ENCODE data around the gene KCNN1. TPM values are rescaled to one million over a fixed set of nuclear protein-coding genes. Genes with fewer than 3 reads are reported as not detected.

Gene KCNN1
- total RNA-seq, 1 experiment from 2014 or later: 0.61 TPM

- H3K9me3 ChIP-seq (ENCODE audit: control insufficient read depth in 1 of 2, insufficient read depth in 1 of 2, low read depth in 1 of 2, low read length in 2 of 2): no peaks in the 10 kb centered on the region
- intact Hi-C loops (cut with micrococcal nuclease): no loop called here
- no peaks in the 10 kb centered on the region for H3K79me2 ChIP-seq (ENCODE audit: insufficient read depth, low read length)
- no peaks in the 10 kb centered on the region for H4K20me1 ChIP-seq (ENCODE audit: insufficient read depth)
- H3K4me1 ChIP-seq (ENCODE audit: control insufficient read depth in 1 of 2, insufficient read depth in 2 of 2, low read length in 2 of 2): no peaks in the 10 kb centered on the region
- DNase-seq (ENCODE audit: low read depth, low spot score) (no peak), ATAC-seq (no peak)
- no peaks in the 10 kb centered on the region for H3K27me3 ChIP-seq (ENCODE audit: insufficient read depth, low read length)
- ChIA-PET POLR2A (no interaction called here), RAD21 (ENCODE audit: low non-redundant PET in 1 of 2, low total read pairs in 2 of 2, uncharacterized antibody in 2 of 2, unreplicated experiment in 2 of 2) (no interaction called here), CTCF (interaction anchor here (1.8 kb wide), 1 partner anchor 39 kb away, joined by 3 read pairs; no protein-coding TSS in a partner anchor)
- H3K36me3 ChIP-seq (ENCODE audit: control insufficient read depth in 1 of 2, insufficient read depth in 2 of 2, low read length in 2 of 2): no peaks in the 10 kb centered on the region
- H3K27ac ChIP-seq (ENCODE audit: low read depth, low read length): no peak overlapping the region
- H2AFZ ChIP-seq (ENCODE audit: low read depth, low read length, poor library complexity, severe bottlenecking): no peak overlapping the region
- no peaks in the 10 kb centered on the region for H3K9me2 ChIP-seq (ENCODE audit: insufficient read depth)
- H3K9ac ChIP-seq (ENCODE audit: low read length): no peak overlapping the region
- no peak overlapping the region for H3K4me3 ChIP-seq (replicated peaks in 1 of 2; ENCODE audit: low read depth in 1 of 2, low read length in 2 of 2)
- H3K4me2 ChIP-seq (ENCODE audit: low read length): no peak overlapping the region
- BruUV-seq (replicated peaks): no TSS peak
- TF ChIP-seq SP1 (IDR thresholded peaks at IDR 0.05; ENCODE audit: low read depth) (no peak), ATF3 (IDR thresholded peaks at IDR 0.05) (no peak), JUND (IDR thresholded peaks at IDR 0.05) (no peak), CTCF (IDR thresholded peaks at IDR 0.05 in 2 of 3, conservative IDR thresholded peaks at IDR 0.05 in 1 of 3; ENCODE audit: borderline replicate concordance in 1 of 3, insufficient read depth in 1 of 3, low read depth in 2 of 3, low read length in 2 of 3) (no peak), EZH2 (IDR thresholded peaks at IDR 0.05) (no peak), ZBTB33 (IDR thresholded peaks at IDR 0.05; ENCODE audit: extremely low read depth, insufficient replicate concordance, low read length) (no peak), POLR2AphosphoS5 (IDR thresholded peaks at IDR 0.05; ENCODE audit: low read depth, low read length) (no peak), EGR1 (IDR thresholded peaks at IDR 0.05; ENCODE audit: low read depth) (no peak), FOSL1 (IDR thresholded peaks at IDR 0.05; ENCODE audit: low read depth) (no peak), EZH2phosphoT487 (IDR thresholded peaks at IDR 0.05; ENCODE audit: borderline replicate concordance) (no peak), TCF7L2 (IDR thresholded peaks at IDR 0.05; ENCODE audit: borderline replicate concordance, extremely low read depth, insufficient read depth, insufficient read length) (no peak), SRF (IDR thresholded peaks at IDR 0.05; ENCODE audit: low read depth) (no peak), RAD21 (IDR thresholded peaks at IDR 0.05; ENCODE audit: low read depth) (no peak), REST (IDR thresholded peaks at IDR 0.05; ENCODE audit: low read depth) (no peak), CBX3 (IDR thresholded peaks at IDR 0.05; ENCODE audit: low read depth) (no peak)
Observed at GRCh38 chr19:17977021-17977420, 10.1 kb downstream of the KCNN1 start.

Data from HCT116 (cell line).